ENCODE data around the gene SPPL2A.

DNA sequence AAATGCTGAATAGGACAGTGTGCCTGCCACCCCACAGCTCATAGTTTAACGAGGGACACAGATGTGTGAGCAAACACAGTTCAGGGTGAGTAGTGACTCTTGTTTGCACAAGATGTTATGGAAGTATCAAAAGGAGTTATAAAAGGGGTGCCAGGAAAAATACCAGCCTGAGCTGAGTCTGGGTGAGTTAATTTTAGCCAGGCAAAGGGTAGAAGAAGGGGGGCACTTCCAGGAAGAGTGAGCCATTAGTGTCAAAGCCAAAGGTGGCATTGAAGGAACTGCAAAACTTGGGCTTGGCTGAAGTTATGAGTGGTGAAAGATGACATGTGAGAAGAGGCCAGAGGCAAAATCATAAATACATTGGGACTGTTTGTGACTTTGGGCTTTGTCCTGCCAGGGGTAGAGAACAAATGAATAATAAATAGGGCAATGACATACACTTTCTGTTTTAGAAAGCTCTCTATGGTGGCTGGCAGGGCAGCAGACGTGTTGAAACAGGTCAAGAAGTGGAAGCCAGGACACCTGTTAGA lies 1.9 kb upstream of the SPPL2A start:
- TF ChIP-seq PHF20 (IDR thresholded peaks at IDR 0.05; ENCODE audit: partially characterized antibody): no peak
- no peak for TF ChIP-seq SRSF7 (optimal IDR thresholded peaks at IDR 0.05; ENCODE audit: low read depth, low read length)
- no peak for TF ChIP-seq EP400 (IDR thresholded peaks at IDR 0.05)
- TF ChIP-seq, protein P1, sequence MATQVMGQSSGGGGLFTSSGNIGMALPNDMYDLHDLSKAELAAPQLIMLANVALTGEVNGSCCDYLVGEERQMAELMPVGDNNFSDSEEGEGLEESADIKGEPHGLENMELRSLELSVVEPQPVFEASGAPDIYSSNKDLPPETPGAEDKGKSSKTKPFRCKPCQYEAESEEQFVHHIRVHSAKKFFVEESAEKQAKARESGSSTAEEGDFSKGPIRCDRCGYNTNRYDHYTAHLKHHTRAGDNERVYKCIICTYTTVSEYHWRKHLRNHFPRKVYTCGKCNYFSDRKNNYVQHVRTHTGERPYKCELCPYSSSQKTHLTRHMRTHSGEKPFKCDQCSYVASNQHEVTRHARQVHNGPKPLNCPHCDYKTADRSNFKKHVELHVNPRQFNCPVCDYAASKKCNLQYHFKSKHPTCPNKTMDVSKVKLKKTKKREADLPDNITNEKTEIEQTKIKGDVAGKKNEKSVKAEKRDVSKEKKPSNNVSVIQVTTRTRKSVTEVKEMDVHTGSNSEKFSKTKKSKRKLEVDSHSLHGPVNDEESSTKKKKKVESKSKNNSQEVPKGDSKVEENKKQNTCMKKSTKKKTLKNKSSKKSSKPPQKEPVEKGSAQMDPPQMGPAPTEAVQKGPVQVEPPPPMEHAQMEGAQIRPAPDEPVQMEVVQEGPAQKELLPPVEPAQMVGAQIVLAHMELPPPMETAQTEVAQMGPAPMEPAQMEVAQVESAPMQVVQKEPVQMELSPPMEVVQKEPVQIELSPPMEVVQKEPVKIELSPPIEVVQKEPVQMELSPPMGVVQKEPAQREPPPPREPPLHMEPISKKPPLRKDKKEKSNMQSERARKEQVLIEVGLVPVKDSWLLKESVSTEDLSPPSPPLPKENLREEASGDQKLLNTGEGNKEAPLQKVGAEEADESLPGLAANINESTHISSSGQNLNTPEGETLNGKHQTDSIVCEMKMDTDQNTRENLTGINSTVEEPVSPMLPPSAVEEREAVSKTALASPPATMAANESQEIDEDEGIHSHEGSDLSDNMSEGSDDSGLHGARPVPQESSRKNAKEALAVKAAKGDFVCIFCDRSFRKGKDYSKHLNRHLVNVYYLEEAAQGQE (IDR thresholded peaks at IDR 0.05; ENCODE audit: borderline replicate concordance): no peak
- TF ChIP-seq, protein P1 (CRISPR knock-in tag; IDR thresholded peaks at IDR 0.05; ENCODE audit: low read depth): no peak
- TF ChIP-seq SREBF2 (CRISPR knock-in tag; IDR thresholded peaks at IDR 0.05): no peak
- no peak for TF ChIP-seq POLR2A (conservative IDR thresholded peaks at IDR 0.05)
- TF ChIP-seq, protein P2, sequence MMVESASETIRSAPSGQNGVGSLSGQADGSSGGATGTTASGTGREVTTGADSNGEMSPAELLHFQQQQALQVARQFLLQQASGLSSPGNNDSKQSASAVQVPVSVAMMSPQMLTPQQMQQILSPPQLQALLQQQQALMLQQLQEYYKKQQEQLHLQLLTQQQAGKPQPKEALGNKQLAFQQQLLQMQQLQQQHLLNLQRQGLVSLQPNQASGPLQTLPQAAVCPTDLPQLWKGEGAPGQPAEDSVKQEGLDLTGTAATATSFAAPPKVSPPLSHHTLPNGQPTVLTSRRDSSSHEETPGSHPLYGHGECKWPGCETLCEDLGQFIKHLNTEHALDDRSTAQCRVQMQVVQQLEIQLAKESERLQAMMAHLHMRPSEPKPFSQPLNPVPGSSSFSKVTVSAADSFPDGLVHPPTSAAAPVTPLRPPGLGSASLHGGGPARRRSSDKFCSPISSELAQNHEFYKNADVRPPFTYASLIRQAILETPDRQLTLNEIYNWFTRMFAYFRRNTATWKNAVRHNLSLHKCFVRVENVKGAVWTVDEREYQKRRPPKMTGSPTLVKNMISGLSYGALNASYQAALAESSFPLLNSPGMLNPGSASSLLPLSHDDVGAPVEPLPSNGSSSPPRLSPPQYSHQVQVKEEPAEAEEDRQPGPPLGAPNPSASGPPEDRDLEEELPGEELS (CRISPR knock-in tag; IDR thresholded peaks at IDR 0.05; ENCODE audit: borderline replicate concordance): no peak
- no peak for TF ChIP-seq MTA3 (IDR thresholded peaks at IDR 0.05; ENCODE audit: borderline replicate concordance)
- no peak for TF ChIP-seq SAP30 (IDR thresholded peaks at IDR 0.05; ENCODE audit: borderline replicate concordance, insufficient read depth, low read depth, low read length, poor library complexity, severe bottlenecking)
- no peak for TF ChIP-seq XRCC5 (IDR thresholded peaks at IDR 0.05; ENCODE audit: low read depth, low read length)
